Activated T-cell treated with anti-CD3 and anti-CD28 coated beads for 1 hour (primary cell): ENCODE data around the gene WEE1.
"Not testable (repeated sequence)": the region's sequence is repeated elsewhere in the genome, so short reads cannot be mapped to it uniquely, and the experiment has no call there.

Experiments
- DNase-seq: peaks from one replicate; pipeline ENCODE4 v3.0.0-alpha.2; 2020; ENCODE audit warnings: low read depth

The WEE1 gene

GRCh38 chr11:9573052-9573774 is at the start of gene WEE1:
TSS of gene WEE1 (plus strand) at chr11:9573670. CDS start at chr11:9573934, 264 bp downstream.
- DNase-seq: peak; percentile 90

GRCh38 chr11:9524001-9524400 is 49.5 kb upstream of the WEE1 start:
- DNase-seq: no peak

DNA sequence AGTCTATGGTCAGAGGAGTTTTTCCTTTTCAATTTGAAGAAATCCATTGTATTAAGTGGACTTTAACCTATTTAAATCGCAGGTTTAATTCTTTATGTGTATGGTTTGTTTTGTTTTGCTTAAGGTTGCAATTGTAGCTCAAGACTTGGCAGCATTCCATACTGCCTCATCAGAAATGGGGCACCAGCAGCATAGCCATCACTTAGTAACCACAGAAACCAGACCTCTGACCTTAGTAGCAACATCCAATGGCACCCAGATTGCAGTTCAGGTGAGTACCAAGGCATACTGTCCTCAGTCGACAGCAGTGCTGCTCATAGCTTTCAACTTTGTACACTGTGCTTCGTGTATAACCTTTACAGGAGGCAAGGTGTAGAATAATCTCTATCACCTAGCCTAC is 48.4 kb upstream of the WEE1 start:
- no peak for DNase-seq

DNA sequence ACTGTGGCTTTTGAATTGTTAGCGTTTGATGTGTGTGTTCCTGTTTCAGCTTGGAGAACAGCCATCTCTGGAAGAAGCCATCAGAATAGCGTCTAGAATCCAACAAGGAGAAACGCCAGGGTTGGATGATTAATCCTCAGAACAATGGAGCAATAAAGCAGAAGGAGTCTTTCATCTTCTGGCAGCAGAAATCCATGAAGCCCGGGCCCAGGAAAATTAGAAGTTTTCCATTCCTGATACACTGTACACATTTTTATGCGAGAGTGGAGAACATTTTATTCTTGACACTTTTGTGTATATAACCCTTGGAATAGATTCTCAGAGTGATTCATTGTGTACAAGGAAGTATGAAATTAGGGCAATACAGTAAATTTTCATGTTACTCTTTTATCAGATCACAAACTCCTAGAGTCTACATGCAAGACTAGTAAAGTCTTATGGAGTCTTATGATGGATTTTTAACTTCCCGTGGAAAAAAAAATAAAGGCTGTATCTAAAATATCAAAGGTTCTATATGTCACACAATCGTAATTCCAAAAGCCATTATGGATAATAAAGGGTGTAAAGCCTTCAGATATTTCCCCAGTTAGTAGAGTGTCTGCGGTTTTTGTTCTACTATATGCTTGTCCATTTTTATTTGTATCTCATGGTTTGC is 45.9 kb upstream of the WEE1 start:
- no peak for DNase-seq

DNA sequence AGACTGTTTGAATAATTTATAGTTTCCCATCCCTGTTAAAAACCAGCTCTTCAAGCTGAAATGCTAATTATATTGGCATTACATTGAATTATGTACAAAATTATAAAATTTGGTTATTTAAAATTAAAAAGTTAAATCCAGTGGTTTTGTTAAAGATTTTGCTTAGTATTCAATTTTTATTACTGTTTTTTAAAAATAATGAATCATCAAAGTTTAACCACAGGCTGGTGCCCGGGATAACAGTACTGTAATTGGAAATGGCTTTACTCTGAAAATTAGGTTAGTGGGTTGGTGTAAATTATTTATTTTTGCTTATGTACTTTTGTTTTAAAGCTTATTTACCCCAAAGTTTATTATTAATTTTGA is 45.4 kb upstream of the WEE1 start:
- no peak for DNase-seq

DNA sequence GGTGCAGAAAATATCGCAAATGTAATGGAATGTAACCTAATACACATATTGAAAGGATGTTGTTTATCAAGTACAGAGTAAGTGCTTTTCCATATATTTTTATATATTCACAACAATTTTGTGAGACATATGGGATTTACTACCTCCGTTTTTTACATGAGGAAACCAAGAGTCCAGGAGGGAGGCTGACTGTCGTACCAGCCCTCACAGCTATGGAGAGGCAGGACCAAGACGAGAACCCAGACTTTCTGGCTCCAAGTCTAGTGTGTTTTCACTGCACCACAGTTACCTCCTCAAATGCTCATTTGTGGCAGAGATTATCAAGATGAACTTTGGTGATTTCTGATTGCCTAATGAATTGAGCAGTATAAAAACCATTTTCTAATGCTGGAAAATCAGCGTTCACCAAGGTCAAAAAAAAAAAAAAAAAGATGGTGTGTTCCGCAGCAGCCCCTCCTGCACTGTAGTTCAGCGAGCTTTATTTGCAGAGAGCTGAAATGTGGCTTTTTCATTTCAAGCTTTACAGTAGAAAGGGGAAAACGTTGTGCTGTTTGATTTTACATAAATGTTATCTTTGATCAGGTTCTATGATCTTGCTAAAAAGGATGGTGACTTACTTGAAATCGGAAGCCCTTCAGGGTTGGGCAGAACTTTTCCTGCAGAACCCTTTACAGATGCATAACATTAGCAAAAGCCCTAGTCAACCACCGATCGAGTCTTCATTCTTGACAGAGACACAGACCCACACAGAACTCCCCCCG is 44.7 kb upstream of the WEE1 start:
- DNase-seq: no peak

GRCh38 chr11:9529334-9529650 is 44.2 kb upstream of the WEE1 start:
- DNase-seq: no peak

GRCh38 chr11:9530020-9530621 is 43.3 kb upstream of the WEE1 start:
- no peak for DNase-seq

- DNase-seq: no peak
Measured at GRCh38 chr11:9530901-9531625, 42.4 kb upstream of the WEE1 start.

GRCh38 chr11:9533058-9533457 is 40.4 kb upstream of the WEE1 start:
- DNase-seq: no peak

GRCh38 chr11:9533736-9534473 is 39.6 kb upstream of the WEE1 start:
- DNase-seq: no peak

- peak; percentile 83 for DNase-seq
Measured at GRCh38 chr11:9535189-9535781, 38.2 kb upstream of the WEE1 start.

GRCh38 chr11:9538548-9538947 is 34.9 kb upstream of the WEE1 start:
- no peak for DNase-seq

GRCh38 chr11:9549216-9549615 is 24.3 kb upstream of the WEE1 start:
- DNase-seq: not testable (repeated sequence)

DNA sequence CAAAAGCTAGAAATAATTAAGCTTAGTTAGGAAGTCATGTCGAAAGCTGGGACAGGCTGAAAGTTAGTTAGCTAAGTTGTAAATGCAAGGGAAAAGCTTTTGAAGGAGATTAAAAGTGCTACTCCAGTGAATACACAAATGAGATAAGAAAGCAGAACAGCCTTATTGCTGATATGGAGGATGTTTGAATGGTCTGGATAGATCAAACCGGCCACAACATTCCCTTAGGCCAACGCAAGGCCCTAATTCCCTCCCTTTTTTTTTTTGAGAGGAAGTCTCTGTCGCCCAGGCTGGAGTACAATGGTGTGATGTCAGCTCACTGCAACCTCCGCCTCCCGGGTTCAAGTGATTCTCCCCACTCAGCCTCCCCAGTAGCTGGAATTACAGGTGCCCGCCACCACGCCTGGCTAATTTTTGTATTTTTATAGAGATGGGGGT is 23.3 kb upstream of the WEE1 start:
- no peak for DNase-seq

DNA sequence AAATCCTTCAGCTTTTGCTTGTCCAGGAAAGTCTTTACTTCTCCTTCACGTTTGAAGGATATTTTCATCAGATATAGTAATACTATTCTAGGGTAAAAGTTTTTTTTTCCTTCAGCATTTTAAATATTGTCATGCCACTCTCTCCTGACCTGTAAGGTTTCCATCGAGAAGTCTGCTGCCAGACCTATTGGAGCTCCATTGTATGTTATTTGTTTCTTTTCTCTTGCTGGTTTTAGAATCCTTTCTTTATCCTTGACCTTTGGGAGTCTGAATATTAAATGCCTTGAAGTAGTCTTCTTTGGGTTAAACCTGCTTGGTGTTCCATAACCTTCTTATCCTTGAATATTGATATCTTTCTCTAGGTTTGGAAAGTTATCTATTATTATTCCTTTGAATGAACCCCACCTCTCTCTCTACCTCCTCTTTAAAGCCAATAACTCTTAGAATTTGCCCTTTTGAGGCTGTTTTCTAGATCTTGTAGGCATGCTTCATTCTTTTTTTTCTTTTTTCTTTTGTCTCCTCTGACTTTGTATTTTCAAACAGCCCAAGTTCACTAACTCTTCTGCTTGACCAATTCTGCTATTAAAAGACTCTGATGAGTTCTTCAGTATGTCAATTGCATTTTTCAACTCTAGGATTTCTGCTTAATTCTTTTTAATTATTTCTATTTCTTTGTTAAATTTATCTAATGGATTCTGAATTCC is 12.0 kb upstream of the WEE1 start:
- no peak for DNase-seq

- DNase-seq: no peak
Measured at GRCh38 chr11:9562716-9563115, 10.8 kb upstream of the WEE1 start.

DNA sequence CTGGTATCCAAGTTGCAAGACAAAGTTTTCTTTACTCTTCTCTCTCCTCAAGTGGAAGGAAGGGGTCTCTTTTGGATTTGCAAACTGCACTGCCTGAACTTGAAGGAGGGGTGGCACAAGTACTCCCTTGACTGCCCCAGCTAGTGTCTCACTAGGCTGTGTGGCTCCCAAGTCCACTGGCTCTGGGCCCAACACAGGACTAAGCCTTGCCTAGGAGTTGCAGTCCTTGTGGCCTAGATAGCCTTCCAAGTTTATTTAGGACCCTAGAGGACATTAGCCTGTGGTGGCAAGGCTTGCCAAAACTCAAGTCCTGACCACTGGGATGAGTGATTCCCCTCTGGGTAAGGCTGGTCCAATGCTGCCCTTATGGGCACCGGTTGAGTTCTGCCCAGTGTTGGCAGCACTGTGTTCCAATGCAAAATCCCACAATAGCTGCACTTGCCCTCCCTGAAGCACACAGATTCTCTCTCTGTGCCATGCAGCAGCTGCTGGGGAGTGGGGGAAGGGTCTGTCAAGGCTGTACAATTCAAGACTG is 10.2 kb upstream of the WEE1 start:
- DNase-seq: no peak

DNA sequence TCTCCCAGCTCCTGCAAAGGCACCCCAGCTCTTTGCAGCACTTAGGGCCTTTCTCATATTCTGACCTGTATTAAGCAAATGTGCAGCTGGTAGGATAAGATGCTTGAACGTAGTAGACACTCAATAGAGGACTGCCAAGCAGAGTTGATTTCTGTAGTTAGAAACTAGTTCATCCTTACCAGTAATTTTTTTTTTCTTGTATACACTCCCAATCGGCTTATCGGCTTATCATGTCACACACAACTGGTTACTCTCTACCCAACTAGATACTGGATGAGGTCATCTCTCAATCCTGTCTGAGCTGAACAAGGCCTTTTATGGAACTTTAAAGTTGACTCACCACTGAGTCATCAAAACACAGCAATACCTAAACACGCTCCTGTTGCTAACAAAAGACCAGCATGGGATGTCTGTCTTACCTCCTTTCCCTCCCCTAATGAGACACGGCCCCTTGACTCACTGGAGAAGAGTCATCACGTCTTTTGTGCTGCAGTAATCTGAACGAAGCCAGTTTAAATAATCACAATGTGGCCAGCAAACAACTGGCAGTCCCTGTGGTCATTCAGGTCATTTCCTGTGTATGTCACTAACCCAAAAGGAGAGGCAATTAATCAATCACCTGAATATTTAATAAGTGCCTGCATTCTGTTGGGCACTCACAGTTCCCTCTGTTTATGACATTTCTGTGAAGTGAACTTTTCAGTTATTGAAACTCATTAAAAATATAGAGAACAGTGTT is 7.5 kb upstream of the WEE1 start:
- DNase-seq: peak; percentile 16
